Stimulated activated CD8-positive, alpha-beta memory T cell treated with anti-CD3 and anti-CD28 coated beads, Interleukin-12 subunit alpha, Interleukin-12 subunit beta, amount 100 ng/mL, for 24 hours (primary cell): Measurements from ENCODE around the gene MYO9B.

Source experiments
- DNase-seq: peaks from one replicate; pipeline ENCODE4 v3.0.0-alpha.2; 2020; ENCODE audit errors: extremely low read depth

Gene MYO9B

GRCh38 chr19:17060802-17061201, 14.8 kb upstream of the MYO9B start:
- no peak for DNase-seq

- no peak for DNase-seq
Observed at GRCh38 chr19:17061205-17061604, 14.4 kb upstream of the MYO9B start.

- no peak for DNase-seq
Observed at GRCh38 chr19:17061691-17062090, 13.9 kb upstream of the MYO9B start.

- DNase-seq, result no peak
Observed at GRCh38 chr19:17063428-17063827, 12.1 kb upstream of the MYO9B start.

- DNase-seq, result no peak
Observed at GRCh38 chr19:17069193-17069592, 6.4 kb upstream of the MYO9B start.

- DNase-seq, result no peak
Observed at GRCh38 chr19:17070421-17070820, 5.2 kb upstream of the MYO9B start.

- DNase-seq, result no peak
Observed at GRCh38 chr19:17070912-17071311, 4.7 kb upstream of the MYO9B start.

- DNase-seq, result no peak
Observed at GRCh38 chr19:17073869-17074633, 1.5 kb upstream of the MYO9B start.

GRCh38 chr19:17074634-17075034, 943 bp upstream of the MYO9B start:
- DNase-seq, result no peak

- no peak for DNase-seq
Observed at GRCh38 chr19:17075864-17076542, 426 bp downstream of the MYO9B start.

- no peak for DNase-seq
Observed at GRCh38 chr19:17076543-17076991, 990 bp downstream of the MYO9B start.

GRCh38 chr19:17077447-17078028, 2.0 kb downstream of the MYO9B start:
- no peak for DNase-seq

- DNase-seq, result no peak
Observed at GRCh38 chr19:17078036-17078919, 2.7 kb downstream of the MYO9B start.

GRCh38 chr19:17078920-17079709, 3.5 kb downstream of the MYO9B start:
- no peak for DNase-seq

- DNase-seq, result peak; percentile 50
Observed at GRCh38 chr19:17079710-17080439, 4.3 kb downstream of the MYO9B start.

- DNase-seq, result no peak
Observed at GRCh38 chr19:17080440-17080801, 4.8 kb downstream of the MYO9B start.

- DNase-seq, result no peak
Observed at GRCh38 chr19:17081672-17082630, 6.4 kb downstream of the MYO9B start.

GRCh38 chr19:17086120-17086519, 10.5 kb downstream of the MYO9B start:
- DNase-seq, result no peak

GRCh38 chr19:17086834-17087233, 11.3 kb downstream of the MYO9B start:
- DNase-seq, result no peak
